ENCODE measurements around the gene GLB1L3. TPM values are rescaled to one million over a fixed set of nuclear protein-coding genes. Genes with fewer than 3 reads are reported as not detected.

The GLB1L3 gene
- total and polyA plus RNA-seq, 2 of the 4 experiments (the other 2 are of a cell fraction) = not detected

- Histone ChIP-seq H4K8ac (ENCODE audit: low read depth in 2 of 2, low read length in 2 of 2) (no peak overlapping the region), H3K4me1 (ENCODE audit: control insufficient read depth, insufficient read depth, low read length) (no peaks in the 10 kb centered on the region), H3K9me3 (ENCODE audit: control insufficient read depth, insufficient read depth, low read length) (peaks cover 3% of the 10 kb centered on the region), H3K27ac (ENCODE audit: insufficient read depth, low read length) (no peak overlapping the region), H3K56ac (ENCODE audit: extremely low read depth, insufficient read depth, low read length) (no peak overlapping the region), H3K18ac (ENCODE audit: low read depth, low read length) (no peak overlapping the region), H3K4me3 (ENCODE audit: insufficient read depth, low read depth, low read length) (no peak overlapping the region), H4K5ac (ENCODE audit: low read depth, low read length) (no peak overlapping the region), H3K23ac (ENCODE audit: low read depth, low read length) (no peak overlapping the region), H3K27me3 (ENCODE audit: control insufficient read depth, insufficient read depth, low read length) (no peaks in the 10 kb centered on the region), H2BK15ac (ENCODE audit: low read depth, low read length) (no peak overlapping the region), H4K91ac (ENCODE audit: insufficient read depth, low read depth, low read length) (no peak overlapping the region), H3K9me1 (ENCODE audit: insufficient read depth, low read length) (no peaks in the 10 kb centered on the region), H2AFZ (replicated peaks; ENCODE audit: low read length, poor library complexity) (no peak overlapping the region), H3K79me1 (ENCODE audit: low read depth in 1 of 2, low read length in 2 of 2) (no peaks in the 10 kb centered on the region), H3K36me3 (ENCODE audit: control insufficient read depth, insufficient read depth, low read length) (no peaks in the 10 kb centered on the region), H3K9ac (ENCODE audit: low read depth, low read length) (no peak overlapping the region), H2AK5ac (ENCODE audit: low read depth, low read length) (no peak overlapping the region), H4K20me1 (ENCODE audit: insufficient read depth, low read length) (no peaks in the 10 kb centered on the region), H2BK5ac (ENCODE audit: low read depth, low read length, poor library complexity, severe bottlenecking) (no peak overlapping the region), H3K4ac (ENCODE audit: low read depth, low read length) (no peak overlapping the region), H2AK9ac (replicated peaks; ENCODE audit: low read depth, low read length, poor library complexity) (no peak overlapping the region), H3K14ac (replicated peaks; ENCODE audit: low read depth, low read length) (no peak overlapping the region), H2BK20ac (ENCODE audit: low read depth, low read length) (no peak overlapping the region), H3K4me2 (ENCODE audit: low read depth, low read length) (no peak overlapping the region), H2BK120ac (ENCODE audit: low read depth, low read length) (no peak overlapping the region)
- intact Hi-C loops (cut with micrococcal nuclease) (no loop called here), in situ Hi-C loops (cut with MboI; ENCODE audit: low sequenced_read_pairs) (no loop called here), dilution Hi-C loops (cut with HindIII; ENCODE audit: low sequenced_read_pairs, unreplicated experiment) (no loop called here)
- DNase-seq (no peak), ATAC-seq (ENCODE audit: low read depth) (no peak)
- 42% methylated on average over 2 of the region's 9 CpGs; no CpG with 5 or more reads in 1 of the 2 experiments for WGBS, 2 experiments (ENCODE audit: extremely low coverage in 2 of 2, insufficient read length in 1 of 2)
- ChIA-PET CTCF (no interaction called here), POLR2A (ENCODE audit: unreplicated experiment) (no interaction called here)
- no TSS peak for BruUV-seq (replicated peaks)
- TF ChIP-seq RAD21 (IDR thresholded peaks at IDR 0.05; ENCODE audit: low read length) (no peak), CTCF (conservative IDR thresholded peaks at IDR 0.05; ENCODE audit: low read depth, low read length) (no peak), NFE2L2 (IDR thresholded peaks at IDR 0.05; ENCODE audit: low read depth, low read length) (no peak)
Measured at GRCh38 chr11:134313821-134314607, 37.8 kb downstream of the GLB1L3 start.

Data from IMR-90 (cell line).